GM21576 (cell line): ENCODE measurements around the gene VAV3.
"Not testable (repeated sequence)": the region's sequence is repeated elsewhere in the genome, so short reads cannot be mapped to it uniquely, and the experiment has no call there.

Source experiments
- ATAC-seq: cut with Tn5 transposase; IDR thresholded peaks from one replicate; pipeline ENCODE4 v1.9.1; 2021; ENCODE audit warnings: mild to moderate bottlenecking, moderate library complexity; ENCODE audit not compliant: unreplicated experiment

VAV3 gene

DNA sequence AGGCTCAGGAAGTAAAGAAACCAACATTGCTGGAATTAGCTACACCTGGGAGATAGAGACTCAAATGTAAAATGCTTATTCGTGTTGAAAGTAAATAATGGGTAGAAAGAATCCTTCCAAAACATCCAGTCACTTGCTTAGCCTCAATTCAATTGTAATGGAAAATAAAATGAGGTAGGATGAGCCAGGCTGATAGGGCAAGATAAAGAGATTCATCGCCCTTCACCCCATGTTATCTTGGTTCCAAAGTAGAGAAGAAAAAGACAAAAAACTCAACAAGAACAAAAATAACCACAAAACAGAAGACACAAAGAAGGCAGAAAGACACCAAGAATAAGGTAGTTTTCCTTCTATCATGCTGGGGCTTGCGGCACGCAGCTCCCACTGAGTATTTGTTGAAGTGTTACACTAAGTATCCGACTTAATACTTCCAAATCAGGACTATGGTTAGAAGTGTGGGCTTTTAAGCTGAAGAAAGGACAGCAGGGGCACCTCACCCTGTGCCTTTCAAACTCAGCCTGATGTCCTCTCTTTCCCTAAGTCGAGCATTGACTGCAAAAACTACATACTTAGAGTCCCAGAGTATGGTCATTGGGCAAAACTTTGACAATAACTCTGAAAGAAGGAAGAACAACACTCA is 202.1 kb downstream of the VAV3 start:
- ATAC-seq: no peak

DNA sequence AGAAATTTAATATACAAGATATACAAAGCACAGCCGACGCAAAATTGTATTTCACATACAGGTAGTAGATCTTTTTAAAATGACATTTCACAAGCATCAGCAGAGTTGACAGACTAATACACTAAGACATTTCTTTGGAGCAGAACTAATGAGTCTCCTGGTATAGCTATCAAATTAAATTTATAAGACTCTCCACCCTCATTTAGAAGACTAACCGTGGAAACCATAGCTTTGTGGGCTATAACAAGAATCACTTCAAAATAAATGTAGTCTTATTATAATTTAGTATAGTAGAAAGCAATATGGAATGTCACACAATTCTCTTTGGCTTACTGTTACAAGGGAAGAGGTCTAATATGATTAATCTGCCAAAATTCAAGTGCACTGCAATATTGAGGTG is 204.9 kb downstream of the VAV3 start:
- no peak for ATAC-seq

GRCh38 chr1:107750364-107750959 is 214.5 kb downstream of the VAV3 start:
- no peak for ATAC-seq

- ATAC-seq: no peak
Observed at GRCh38 chr1:107748531-107748930, 216.4 kb downstream of the VAV3 start.

DNA sequence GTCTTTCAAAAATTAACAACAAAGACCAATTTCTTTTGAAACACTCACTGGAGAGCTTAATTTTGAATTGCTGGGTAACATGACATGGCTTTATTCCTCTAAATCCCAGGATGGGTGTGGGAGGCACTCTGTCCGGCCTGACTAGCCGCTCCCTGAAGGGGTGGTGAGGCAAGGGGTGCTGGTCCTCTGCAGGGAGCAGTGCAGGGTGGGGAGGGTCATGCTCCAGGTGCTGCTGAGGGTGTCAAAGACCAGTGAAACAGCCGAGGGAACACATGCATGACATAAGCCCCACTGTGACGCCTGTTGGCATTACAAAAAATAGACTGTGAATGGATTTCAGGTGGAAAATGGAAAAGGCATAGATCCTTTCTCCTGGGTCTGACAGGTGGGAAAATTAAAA is 223.7 kb downstream of the VAV3 start:
- no peak for ATAC-seq

DNA sequence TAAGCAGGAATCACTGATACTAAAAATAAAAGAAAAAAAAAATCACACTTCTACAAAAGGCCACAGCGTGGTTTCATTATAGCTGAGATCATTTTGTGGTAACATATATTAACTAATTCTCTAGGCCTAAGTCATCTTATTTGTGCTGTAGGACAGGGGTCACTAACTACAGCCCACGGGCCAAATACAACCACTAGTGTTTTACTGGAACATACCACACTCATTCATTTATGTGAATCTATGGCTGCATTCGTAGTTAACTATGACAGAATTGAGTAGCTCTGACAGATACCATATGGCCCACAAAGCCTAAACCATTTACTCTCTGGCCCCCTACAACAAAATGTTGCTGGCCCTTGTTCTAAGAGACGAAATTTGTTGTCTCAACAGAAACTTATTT is 224.4 kb downstream of the VAV3 start:
- no peak for ATAC-seq

GRCh38 chr1:107739651-107740050 is 225.3 kb downstream of the VAV3 start:
- ATAC-seq: no peak

GRCh38 chr1:107739201-107739600 is 225.8 kb downstream of the VAV3 start:
- no peak for ATAC-seq

DNA sequence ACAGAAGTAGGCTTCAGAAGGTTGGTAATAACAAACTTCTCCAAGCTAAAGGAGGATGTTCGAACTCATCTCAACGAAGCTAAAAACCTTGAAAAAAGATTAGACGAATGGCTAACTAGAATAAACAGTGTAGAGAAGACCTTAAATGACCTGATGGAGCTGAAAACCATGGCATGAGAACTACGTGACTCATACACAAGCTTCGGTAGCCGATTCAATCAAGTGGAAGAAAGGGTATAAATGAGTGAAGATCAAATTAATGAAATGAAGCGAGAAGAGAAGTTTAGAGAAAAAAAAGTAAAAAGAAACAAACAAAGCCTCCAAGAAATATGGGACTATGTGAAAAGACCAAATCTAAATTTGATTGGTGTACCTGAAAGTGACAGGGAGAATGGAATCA is 231.6 kb downstream of the VAV3 start:
- not testable (repeated sequence) for ATAC-seq

DNA sequence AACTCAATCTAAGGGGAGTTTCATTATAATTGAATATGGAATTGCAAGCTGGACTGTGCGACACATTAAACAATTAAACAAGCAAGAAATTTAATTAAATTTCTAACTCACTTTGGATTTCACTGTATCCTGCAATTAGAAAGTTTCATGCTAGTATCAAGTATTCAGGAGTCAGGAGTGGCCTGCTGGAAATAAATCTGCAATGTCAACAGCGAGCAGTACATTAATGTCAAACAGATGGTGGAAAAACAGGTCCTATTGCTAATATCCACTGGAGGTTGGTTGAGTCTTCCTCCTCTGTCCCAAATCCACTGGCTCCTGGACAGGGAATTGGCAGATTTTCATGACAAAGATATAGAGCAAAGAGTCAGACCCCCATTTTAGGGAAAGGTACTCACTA is 237.1 kb downstream of the VAV3 start:
- ATAC-seq: no peak

GRCh38 chr1:107726860-107727259 is 238.1 kb downstream of the VAV3 start:
- no peak for ATAC-seq

- ATAC-seq: no peak
Observed at GRCh38 chr1:107724648-107725047, 240.3 kb downstream of the VAV3 start.

GRCh38 chr1:107720210-107720609 is 244.8 kb downstream of the VAV3 start:
- ATAC-seq: not testable (repeated sequence)

- no peak for ATAC-seq
Observed at GRCh38 chr1:107710005-107710404, 255.0 kb downstream of the VAV3 start.

GRCh38 chr1:107707111-107707510 is 257.9 kb downstream of the VAV3 start:
- ATAC-seq: no peak

- ATAC-seq: no peak
Observed at GRCh38 chr1:107706182-107706581, 258.8 kb downstream of the VAV3 start.

- ATAC-seq: no peak
Observed at GRCh38 chr1:107704911-107705310, 260.1 kb downstream of the VAV3 start.

GRCh38 chr1:107702946-107703571 is 261.9 kb downstream of the VAV3 start:
- no peak for ATAC-seq

DNA sequence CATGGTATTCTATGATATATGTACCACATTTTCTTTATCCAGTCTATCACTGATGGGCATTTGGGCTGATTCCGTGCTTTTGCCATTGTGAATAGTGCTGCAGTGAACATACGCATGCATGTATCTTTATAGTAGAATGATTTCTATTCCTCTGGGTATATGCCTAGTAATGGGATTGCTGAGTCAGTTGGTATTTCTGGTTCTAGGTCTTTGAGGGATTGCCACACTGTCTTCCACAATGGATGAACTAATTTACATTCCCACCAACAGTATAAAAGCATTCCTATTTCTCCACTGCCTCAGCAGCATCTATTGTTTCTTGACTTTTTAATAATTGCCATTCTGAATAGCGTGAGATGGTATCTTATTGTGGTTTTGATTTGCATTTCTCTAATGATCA is 264.3 kb downstream of the VAV3 start:
- ATAC-seq: not testable (repeated sequence)

GRCh38 chr1:107698161-107698560 is 266.8 kb downstream of the VAV3 start:
- ATAC-seq: no peak

DNA sequence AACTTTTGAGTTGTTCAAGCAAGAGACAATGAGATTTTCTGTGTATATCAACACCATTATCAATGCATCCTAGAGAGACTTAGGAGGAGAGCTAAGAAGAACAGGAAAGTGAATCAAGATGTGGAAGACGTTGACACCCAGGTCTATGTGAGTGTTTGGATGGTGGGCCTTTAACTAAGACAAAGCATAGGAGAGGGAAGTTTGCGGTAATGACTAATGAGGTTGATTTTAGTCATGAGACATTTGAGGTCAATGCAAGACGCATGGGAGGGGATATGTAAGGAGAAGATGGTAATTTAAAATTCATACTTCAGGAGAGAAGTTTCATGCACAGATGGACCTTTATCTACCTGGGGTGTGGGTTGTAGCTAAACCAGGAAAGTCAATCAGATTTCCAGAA is 269.6 kb downstream of the VAV3 start:
- ATAC-seq: no peak

GRCh38 chr1:107692580-107693345 is 272.2 kb downstream of the VAV3 start:
- no peak for ATAC-seq
